B cell (primary cell): ENCODE results near the gene ESYT1. TPM values are rescaled to one million over a fixed set of nuclear protein-coding genes. Genes with fewer than 3 reads are reported as not detected.

Experiments used
- ATAC-seq: fragments of 200-7000 bp; cut with Tn5 transposase; one replicate; pipeline ENCODE4 v1.10.0; 2021; ENCODE audit warnings: low read depth, mild to moderate bottlenecking, moderate number of reproducible peaks, moderate library complexity
- CTCF ChIA-PET: fragments of 350-600 bp; sonication (Branson Sonifier 250); formaldehyde crosslinking; loops from one replicate; lab custom pipeline; 2021; ENCODE audit warnings: antibody characterized with exemption, inconsistent platforms; lab: Charles Lee
- POLR2A ChIA-PET: fragments of 350-600 bp; sonication (Branson Sonifier 250); formaldehyde crosslinking; loops from one replicate; lab custom pipeline; 2021; ENCODE audit warnings: antibody characterized with exemption; lab: Charles Lee
- DNase-seq: peaks from one replicate; pipeline ENCODE4 v3.0.0; 2013
- H2AFZ ChIP-seq: 2 replicates; pipeline ENCODE4 v1.6.1; 2012; ENCODE audit warnings: mild to moderate bottlenecking, low read depth, low read length; ENCODE audit not compliant: insufficient read depth, poor library complexity, severe bottlenecking
- H3K27ac ChIP-seq, 2 donors: 1 replicate in 1 of 2; 2 replicates in 1 of 2; pipeline ENCODE4 v1.5.1; 2012 to 2013; ENCODE audit warnings: low read length in 2 of 2, mild to moderate bottlenecking in 2 of 2, moderate library complexity in 1 of 2
- H3K27me3 ChIP-seq, 4 experiments: fragments of 200-600 bp in 1 of 4; sonication (generic) in 1 of 4; replicated peaks in 1 of 4; 1 replicate in 2 of 4; 2 replicates in 2 of 4; pipeline versions ENCODE4 v1.6.1 to v1.7.0; 2013 to 2016; ENCODE audit warnings: low read length in 3 of 4, mild to moderate bottlenecking in 2 of 4, mixed read lengths in 1 of 4, moderate library complexity in 1 of 4; ENCODE audit not compliant: insufficient read depth in 4 of 4, control insufficient read depth in 3 of 4; ENCODE audit errors: control extremely low read depth in 1 of 4
- H3K36me3 ChIP-seq, 2 experiments: replicated peaks in 1 of 2; 1 replicate in 1 of 2; 2 replicates in 1 of 2; pipeline versions ENCODE4 v1.6.1 to v1.7.1; 2013; ENCODE audit warnings: low read length in 1 of 2; ENCODE audit not compliant: insufficient read depth in 2 of 2, control insufficient read depth in 1 of 2; ENCODE audit errors: control extremely low read depth in 1 of 2, extremely low read depth in 1 of 2
- H3K4me1 ChIP-seq, 2 donors: fragments of 200-600 bp in 1 of 2; sonication (generic) in 1 of 2; 1 replicate in 1 of 2; 2 replicates in 1 of 2; pipeline versions ENCODE4 v1.5.1 to v1.6.1; 2013 to 2017; ENCODE audit warnings: low read length in 2 of 2; ENCODE audit not compliant: control insufficient read depth in 2 of 2, insufficient read depth in 2 of 2
- H3K4me2 ChIP-seq: replicated peaks from 2 replicates; pipeline ENCODE3; 2012; ENCODE audit warnings: mild to moderate bottlenecking, low read depth, low read length; ENCODE audit not compliant: poor library complexity, severe bottlenecking
- H3K4me3 ChIP-seq, 5 experiments: fragments of 200-600 bp in 1 of 5; sonication (generic) in 1 of 5; 1 replicate in 3 of 5; 2 replicates in 2 of 5; pipeline versions ENCODE4 v1.5.1 to v1.7.0; 2011 to 2016; ENCODE audit warnings: low read length in 4 of 5, mild to moderate bottlenecking in 4 of 5, low read depth in 2 of 5, control low read depth in 1 of 5, moderate library complexity in 1 of 5; ENCODE audit not compliant: insufficient read depth in 1 of 5; ENCODE audit errors: control extremely low read depth in 1 of 5, extremely low read depth in 1 of 5
- H3K79me2 ChIP-seq: fragments of 200-600 bp; sonication (generic); one replicate; pipeline ENCODE4 v1.6.0; 2016; ENCODE audit warnings: low read length; ENCODE audit not compliant: control insufficient read depth, insufficient read depth
- H3K9ac ChIP-seq: fragments of 200-600 bp; sonication (generic); 2 replicates; pipeline ENCODE4 v1.6.1; 2017; ENCODE audit warnings: mild to moderate bottlenecking, low read length, moderate library complexity
- H3K9me3 ChIP-seq, 3 donors: one replicate each; pipeline versions ENCODE4 v1.6.1 to v1.7.1; 2013; ENCODE audit warnings: low read length in 2 of 3; ENCODE audit not compliant: control insufficient read depth in 2 of 3, insufficient read depth in 1 of 3; ENCODE audit errors: control extremely low read depth in 1 of 3
- H4K20me1 ChIP-seq: 2 replicates; pipeline ENCODE4 v1.6.0; 2012; ENCODE audit warnings: mild to moderate bottlenecking, low read length; ENCODE audit not compliant: insufficient read depth, control insufficient read depth, poor library complexity, severe bottlenecking
- H3K27ac Mint-ChIP-seq: one replicate; pipeline ENCODE4 v1.8.0; 2021; ENCODE audit warnings: mixed read lengths
- H3K27me3 Mint-ChIP-seq: one replicate; pipeline ENCODE4 v1.8.0; 2021; ENCODE audit warnings: mixed read lengths
- H3K4me1 Mint-ChIP-seq: one replicate; pipeline ENCODE4 v1.8.0; 2021; ENCODE audit warnings: mixed read lengths
- H3K4me3 Mint-ChIP-seq: one replicate; pipeline ENCODE4 v1.8.0; 2021; ENCODE audit warnings: mixed read lengths
- H3K9me3 Mint-ChIP-seq: one replicate; pipeline ENCODE4 v1.8.0; 2022; ENCODE audit warnings: mixed read lengths; ENCODE audit not compliant: insufficient read depth
- CTCF ChIP-seq: fragments of 200-600 bp; IDR thresholded peaks from one replicate; pipeline ENCODE4 v1.8.0; 2022; ENCODE audit warnings: antibody characterized with exemption, mild to moderate bottlenecking
- EZH2 ChIP-seq: IDR thresholded peaks from 2 replicates; pipeline ENCODE4 v1.6.1; 2012; ENCODE audit warnings: borderline replicate concordance, low read depth, mild to moderate bottlenecking, moderate library complexity, low read length; ENCODE audit not compliant: insufficient read depth, poor library complexity, severe bottlenecking
- WGBS: methylation state at CpG from one replicate; pipeline ENCODE4 v1.1.5; 2013; ENCODE audit warnings: missing lambda C conversion rate; ENCODE audit not compliant: insufficient coverage; 5-methylcytosine and 5-hydroxymethylcytosine counted together
- intact Hi-C: fragments of 100-400 bp; cut with micrococcal nuclease; formaldehyde crosslinking; loops from one replicate; pipeline ENCODE4 v1.10.0; 2022
- polyA minus RNA-seq: library from RNA; depleted of rRNA, polyadenylated mRNA; stranded (reverse); fragments of >200 nt; gene quantifications from 2 replicates; pipeline ENCODE4 v1.2.3, GENCODE V29; 2012
- polyA plus RNA-seq: library from polyadenylated mRNA; depleted of rRNA; stranded (reverse); fragments of >200 nt; gene quantifications from 2 replicates; pipeline ENCODE4 v1.2.3, GENCODE V29; 2012
- total RNA-seq, 2 donors: library from RNA; stranded (reverse); fragments of 120-200 nt in 1 of 2; gene quantifications; 1 replicate in 1 of 2; 2 replicates in 1 of 2; pipeline versions ENCODE4 v1.2.3 to v1.2.4, GENCODE V29; 2013 to 2022

ESYT1 gene
- total RNA-seq (151 and 154 TPM in 2 replicates), polyA plus RNA-seq (132 and 162 TPM in 2 replicates), polyA minus RNA-seq (178 and 199 TPM in 2 replicates)
- 107 TPM for total RNA-seq (2013)

DNA sequence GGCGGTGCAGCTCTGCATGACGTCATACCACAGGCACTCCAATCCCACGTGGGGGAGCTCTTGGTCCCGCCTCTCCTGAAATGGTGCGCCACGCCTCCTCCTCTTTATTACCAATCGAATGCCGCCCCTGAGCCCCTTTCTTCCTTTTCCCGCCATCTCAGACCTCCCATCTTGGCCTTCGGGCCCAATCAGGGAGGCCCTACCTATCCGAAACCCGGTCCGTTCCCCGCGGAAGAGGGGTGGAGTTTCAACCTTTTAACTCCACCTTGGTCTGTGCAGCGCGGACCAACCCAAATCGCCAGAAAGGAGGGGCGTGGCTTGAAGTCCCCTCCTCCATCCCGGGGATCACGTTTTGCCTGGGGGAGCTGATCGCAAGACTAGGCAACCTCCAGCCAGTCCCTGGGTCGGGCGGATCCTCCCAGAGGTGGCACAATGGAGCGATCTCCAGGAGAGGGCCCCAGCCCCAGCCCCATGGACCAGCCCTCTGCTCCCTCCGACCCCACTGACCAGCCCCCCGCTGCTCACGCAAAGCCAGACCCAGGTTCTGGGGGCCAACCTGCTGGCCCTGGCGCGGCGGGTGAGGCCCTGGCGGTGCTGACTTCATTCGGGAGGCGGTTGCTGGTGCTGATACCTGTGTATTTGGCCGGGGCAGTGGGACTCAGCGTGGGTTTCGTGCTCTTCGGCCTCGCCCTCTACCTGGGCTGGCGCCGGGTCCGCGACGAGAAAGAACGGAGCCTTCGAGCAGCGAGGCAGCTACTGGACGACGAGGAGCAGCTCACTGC, at the start of gene ESYT1:
Gene ESYT1 (plus strand): TSS at position 380 of the 782 bp plus-strand sequence. CDS start 53 bp downstream, at position 433.
- H3K9me3 ChIP-seq: no peaks in the 10 kb centered on the region
- intact Hi-C loops: loop anchor here (1.0 to 5.0 kb wide), 5 partner anchors 93 to 232 kb away; partner anchors contain the start of genes ANKRD52, COQ10A, RNF41 and STAT2
- H3K9me3 Mint-ChIP-seq: no peaks in the 10 kb centered on the region
- H3K4me1 Mint-ChIP-seq: peaks cover 68% of the 10 kb centered on the region
- no peaks in the 10 kb centered on the region for H3K27me3 Mint-ChIP-seq
- peak within 1 kb of the TSS; percentile 88 to 95 (median 92) for H3K4me3 ChIP-seq
- H4K20me1 ChIP-seq: peaks cover 24% of the 10 kb centered on the region
- H3K36me3 ChIP-seq: peaks cover 2 to 28% of the 10 kb centered on the region in 2 experiments
- TF ChIP-seq CTCF: no peak
- TF ChIP-seq EZH2: no peak
- no peaks in the 10 kb centered on the region for H3K27me3 ChIP-seq
- peak within 1 kb of the TSS; percentile 92 for H3K9ac ChIP-seq
- peaks cover 53% of the 10 kb centered on the region for H3K79me2 ChIP-seq
- ATAC-seq (peak; percentile 85), DNase-seq (peak; percentile 99)
- ChIA-PET POLR2A (interaction anchor here (0.7 to 5.7 kb wide), 12 partner anchors 10 to 983 kb away, joined by 3 to 49 read pairs (median 6); partner anchors contain the start of genes MYL6, MYL6B, PA2G4 and RNF41), CTCF (interaction anchor here (0.5 to 13.8 kb wide), 15 partner anchors 8 to 166 kb away, joined by 3 to 247 read pairs (median 7); partner anchors contain the start of genes COQ10A, MYL6, MYL6B and RNF41)
- H3K4me1 ChIP-seq: peaks cover 46 to 54% of the 10 kb centered on the region in 2 donors
- H3K27ac Mint-ChIP-seq: peak within 1 kb of the TSS; percentile 98
- H3K4me3 Mint-ChIP-seq: peak within 1 kb of the TSS; percentile 100
- peak within 1 kb of the TSS; percentile 96 for H3K4me2 ChIP-seq
- H3K27ac ChIP-seq: peak within 1 kb of the TSS; percentile 76 to 80
- 0% methylated on average over 48 of the region's 49 CpGs for WGBS
- H2AFZ ChIP-seq: peak within 1 kb of the TSS; percentile 78
